ENCODE data around the gene IRX3.

The IRX3 gene

DNA sequence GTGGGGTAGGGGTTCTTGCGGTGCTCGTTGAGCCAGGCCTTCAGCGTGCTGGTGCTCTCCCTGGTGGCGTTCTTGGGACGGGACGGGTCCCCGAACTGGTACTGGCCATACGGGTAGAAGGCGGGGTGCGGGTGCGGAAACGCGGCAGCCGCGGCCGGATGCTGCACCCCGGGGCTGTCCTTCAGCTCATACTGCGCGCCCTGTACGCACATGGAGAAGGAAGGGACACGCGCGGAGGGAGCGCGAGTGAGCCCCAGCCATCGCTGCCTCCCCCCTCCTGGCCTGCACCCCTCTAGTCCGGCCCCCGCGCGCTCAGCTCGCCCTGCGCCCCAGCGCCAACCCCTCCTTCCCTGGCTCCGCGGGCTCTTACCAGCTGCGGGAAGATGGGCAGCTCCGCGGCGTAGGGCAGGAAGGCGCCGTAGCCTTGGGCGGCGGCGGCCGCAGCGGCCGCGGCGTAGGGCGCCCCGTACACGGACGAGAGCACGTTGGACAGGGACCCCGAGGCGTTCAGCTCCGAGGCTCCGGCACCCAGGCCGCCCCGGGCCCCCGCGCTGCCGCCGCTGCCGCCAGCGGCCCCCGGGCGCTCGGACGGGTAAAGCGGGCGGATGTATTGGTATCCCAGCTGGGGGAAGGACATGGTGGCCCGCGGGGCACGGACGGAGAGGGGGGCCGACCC is 1.0 kb downstream of the IRX3 start:
- H3K4me3 ChIP-seq (ENCODE audit: low read depth, low read length), result peak overlapping the region; percentile 76
- no peak for DNase-seq (ENCODE audit: low read depth, low spot score)
- CTCF ChIA-PET, result interaction anchor here (0.7 to 7.5 kb wide), 7 partner anchors 13 to 736 kb away, joined by 3 to 37 read pairs (median 3); no protein-coding TSS in a partner anchor
- POLR2A ChIA-PET, result interaction anchor here (0.6 to 3.9 kb wide), 8 partner anchors 88 to 651 kb away, joined by 3 to 28 read pairs (median 4); partner anchors contain the start of gene IRX5
- peak; percentile 0 for TF ChIP-seq CTCF (IDR thresholded peaks at IDR 0.05; ENCODE audit: insufficient read depth, low read length, missing control alignments)

- ChIA-PET POLR2A (interaction anchor here (1.0 to 3.9 kb wide), 7 partner anchors 89 to 652 kb away, joined by 3 to 28 read pairs (median 4); partner anchors contain the start of gene IRX5), CTCF (interaction anchor here (0.7 to 7.5 kb wide), 7 partner anchors 9 to 735 kb away, joined by 3 to 37 read pairs (median 3); no protein-coding TSS in a partner anchor)
- no peak for TF ChIP-seq CTCF (IDR thresholded peaks at IDR 0.05; ENCODE audit: insufficient read depth, low read length, missing control alignments)
- peak overlapping the region; percentile 76 for H3K4me3 ChIP-seq (ENCODE audit: low read depth, low read length)
- DNase-seq (ENCODE audit: low read depth, low spot score), result no peak
These were observed 1.6 kb downstream of the IRX3 start for GRCh38 chr16:54284931-54285413.

DNA sequence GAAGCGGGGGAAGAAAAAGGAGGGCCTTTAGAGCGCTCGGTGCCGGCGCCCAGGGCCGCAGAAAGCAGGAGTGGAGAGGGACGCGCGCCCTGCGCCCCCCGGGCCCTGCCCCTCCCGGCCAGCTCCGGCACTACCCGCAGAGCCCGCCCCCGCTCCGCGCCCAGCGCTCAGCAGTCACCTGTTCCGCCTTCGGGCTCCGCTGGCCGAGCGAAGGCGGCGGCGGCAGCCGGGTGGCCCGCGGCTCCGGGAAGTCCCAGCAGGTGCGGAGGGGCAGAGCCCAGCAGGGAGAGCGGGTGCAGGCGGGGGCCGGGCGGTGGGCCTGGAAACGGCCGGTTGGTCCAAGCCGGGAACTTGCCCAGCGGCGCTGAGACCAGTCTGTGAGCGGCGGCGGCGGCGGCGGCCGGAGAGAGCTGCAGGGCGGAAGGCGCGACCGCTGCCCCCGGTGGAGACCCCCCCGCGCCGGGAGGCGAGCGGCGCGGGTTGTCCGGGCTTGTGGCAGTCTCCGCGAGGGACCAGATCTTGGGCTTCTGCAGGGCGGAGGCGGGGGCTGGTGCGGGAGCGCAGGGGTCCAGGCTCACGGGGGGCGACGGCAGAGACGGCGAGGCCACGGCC is 2.2 kb downstream of the IRX3 start:
- ChIA-PET POLR2A (interaction anchor here (1.0 to 3.9 kb wide), 7 partner anchors 89 to 652 kb away, joined by 3 to 28 read pairs (median 4); partner anchors contain the start of gene IRX5), CTCF (interaction anchor here (0.7 to 7.5 kb wide), 7 partner anchors 9 to 735 kb away, joined by 3 to 37 read pairs (median 3); no protein-coding TSS in a partner anchor)
- no peak for DNase-seq (ENCODE audit: low read depth, low spot score)
- TF ChIP-seq CTCF (IDR thresholded peaks at IDR 0.05; ENCODE audit: insufficient read depth, low read length, missing control alignments), result no peak
- H3K4me3 ChIP-seq (ENCODE audit: low read depth, low read length), result peak overlapping the region; percentile 76

- H3K4me3 ChIP-seq (ENCODE audit: low read depth, low read length), result peak overlapping the region; percentile 76
- POLR2A ChIA-PET, result interaction anchor here (3.9 kb wide), 1 partner anchor 647 kb away, joined by 28 read pairs; the partner anchor contains the start of gene IRX5
- no peak for DNase-seq (ENCODE audit: low read depth, low spot score)
- CTCF ChIA-PET, result interaction anchor here (1.2 to 7.5 kb wide), 5 partner anchors 10 to 734 kb away, joined by 3 to 42 read pairs (median 6); no protein-coding TSS in a partner anchor
- TF ChIP-seq CTCF (IDR thresholded peaks at IDR 0.05; ENCODE audit: insufficient read depth, low read length, missing control alignments), result no peak
These were observed 2.8 kb downstream of the IRX3 start for GRCh38 chr16:54283725-54284318.

- TF ChIP-seq CTCF (IDR thresholded peaks at IDR 0.05; ENCODE audit: insufficient read depth, low read length, missing control alignments), result no peak
- DNase-seq (ENCODE audit: low read depth, low spot score), result no peak
- H3K4me3 ChIP-seq (ENCODE audit: low read depth, low read length), result peak overlapping the region; percentile 76
- CTCF ChIA-PET, result interaction anchor here (0.8 to 7.5 kb wide), 16 partner anchors 13 to 1088 kb away, joined by 3 to 42 read pairs (median 4); partner anchors contain the start of gene IRX5
- POLR2A ChIA-PET, result no interaction called here
These were observed 3.5 kb downstream of the IRX3 start for GRCh38 chr16:54282928-54283724.

Data from AG04449 (cell line).